ENCODE data around the gene MTFR1L.
"Not testable (repeated sequence)": the region's sequence is repeated elsewhere in the genome, so short reads cannot be mapped to it uniquely, and the experiment has no call there.

Gene MTFR1L

DNA sequence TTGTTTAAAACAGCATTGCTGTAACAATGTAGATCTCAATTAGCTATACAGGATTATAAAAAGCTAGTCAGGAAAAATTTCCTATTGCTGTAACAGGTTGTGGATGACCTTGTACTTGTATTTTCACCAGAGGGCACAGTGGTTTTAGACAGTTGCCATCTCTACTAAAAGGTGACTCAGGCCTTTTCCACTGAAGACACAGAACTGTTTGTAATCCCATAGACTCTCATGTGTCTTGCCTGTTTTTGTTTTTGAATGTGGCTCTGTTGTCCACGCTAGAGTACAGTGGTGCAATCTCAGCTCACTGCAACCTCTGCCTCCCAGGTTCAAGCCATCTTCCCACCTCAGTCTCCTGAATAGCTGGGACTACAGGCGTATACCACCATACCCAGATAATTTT lies 5.9 kb downstream of the MTFR1L start:
- ATAC-seq = no peak
- no peak for DNase-seq

- no peak for DNase-seq
- ATAC-seq = no peak
Observed at GRCh38 chr1:25826571-25826970, 6.8 kb downstream of the MTFR1L start.

- no peak for DNase-seq
- ATAC-seq = no peak
Observed at GRCh38 chr1:25828491-25828890, 8.7 kb downstream of the MTFR1L start.

GRCh38 chr1:25829046-25829445 lies 9.3 kb downstream of the MTFR1L start:
- ATAC-seq (no peak), DNase-seq (no peak)

GRCh38 chr1:25831569-25832196 lies 11.9 kb downstream of the MTFR1L start:
- ATAC-seq (no peak), DNase-seq (no peak)

GRCh38 chr1:25832336-25833037 lies 12.7 kb downstream of the MTFR1L start:
- DNase-seq = no peak
- ATAC-seq = no peak

GRCh38 chr1:25833158-25833557 lies 13.4 kb downstream of the MTFR1L start:
- DNase-seq = no peak
- no peak for ATAC-seq

DNA sequence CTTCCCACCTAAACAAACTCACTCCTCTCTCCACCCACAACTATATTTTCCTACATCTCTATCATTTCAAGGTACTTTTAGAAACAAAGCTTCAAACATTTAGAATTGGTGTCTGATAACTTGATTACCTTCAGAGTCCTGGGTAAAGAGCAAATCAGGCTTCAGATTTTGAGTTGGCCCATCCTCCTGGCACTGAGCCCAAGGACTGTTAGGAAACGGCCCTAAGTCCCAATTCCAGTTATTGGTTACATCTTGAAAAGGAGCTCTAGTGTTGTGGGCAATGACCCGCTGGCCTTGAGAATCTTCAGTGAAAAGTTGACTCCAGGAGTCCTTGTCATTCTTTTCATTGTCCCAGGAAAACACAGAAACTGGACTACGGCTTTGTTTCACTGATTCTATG lies 15.1 kb downstream of the MTFR1L start:
- no peak for ATAC-seq
- no peak for DNase-seq

DNA sequence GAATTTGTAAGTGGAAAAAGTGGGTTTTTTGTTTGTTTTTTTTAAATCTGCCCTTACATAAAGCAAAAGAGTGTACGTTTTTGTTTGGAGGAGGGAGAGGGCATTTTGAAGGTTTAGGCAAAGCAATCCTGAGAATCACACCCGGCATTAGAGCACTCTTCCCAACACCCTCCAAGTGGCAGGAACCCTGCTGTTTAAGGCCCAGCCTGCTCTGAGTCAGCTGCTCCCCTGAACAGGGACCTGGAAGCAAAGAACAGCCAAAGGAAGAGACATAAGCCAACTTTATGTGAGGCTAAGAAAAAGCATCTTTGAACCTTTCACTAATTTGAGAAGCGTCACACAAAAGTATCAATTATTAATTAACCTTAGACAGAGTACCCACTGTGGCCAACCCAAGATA lies 16.9 kb downstream of the MTFR1L start:
- ATAC-seq = no peak
- no peak for DNase-seq

DNA sequence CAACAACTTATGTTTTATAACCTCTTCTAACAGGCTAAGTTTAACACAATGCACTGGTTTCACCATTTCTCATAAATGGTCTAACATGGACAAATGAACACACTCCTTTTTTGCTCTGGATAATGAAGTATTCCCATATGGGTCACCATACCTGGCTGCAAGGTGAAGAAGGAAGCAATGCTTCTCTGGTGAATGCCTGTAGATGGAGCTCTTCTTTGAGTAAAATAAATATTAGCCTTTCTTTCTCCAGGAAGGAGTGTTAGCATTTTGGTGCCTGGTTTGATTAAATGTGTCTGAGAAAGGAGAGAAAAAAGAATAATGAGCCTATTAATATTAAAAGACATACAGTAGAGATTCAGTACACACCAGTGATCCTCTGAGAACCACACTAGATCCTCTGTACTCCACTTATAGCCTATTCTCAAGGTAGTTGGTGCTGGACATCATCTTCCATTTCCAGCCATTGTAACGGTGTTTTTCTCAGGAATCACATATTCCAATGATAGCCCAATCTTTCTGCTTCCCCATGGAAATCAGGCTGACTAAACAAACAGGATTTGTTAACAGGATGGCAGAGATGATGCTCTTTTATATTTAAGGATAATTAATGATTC lies 17.6 kb downstream of the MTFR1L start:
- DNase-seq (no peak), ATAC-seq (no peak)

DNA sequence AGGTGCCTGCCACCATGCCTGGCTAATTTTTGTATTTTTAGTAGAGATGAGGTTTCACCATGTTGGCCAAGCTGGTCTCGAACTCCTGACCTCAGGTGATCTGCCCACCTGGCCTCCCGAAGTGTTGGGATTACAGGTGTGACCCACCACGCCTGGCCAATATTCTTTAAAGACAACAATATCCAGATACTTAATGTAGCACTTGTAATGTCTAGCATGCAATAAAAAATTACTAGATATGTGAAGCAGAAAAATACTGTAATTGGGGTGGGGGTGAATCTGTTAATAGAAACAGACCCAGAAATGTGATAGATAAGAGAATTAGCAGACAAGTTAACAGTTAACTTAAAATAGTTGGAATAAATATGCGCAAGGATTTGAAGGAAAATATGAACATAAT lies 20.1 kb downstream of the MTFR1L start:
- ATAC-seq, DNase-seq: not testable (repeated sequence)

- no peak for ATAC-seq
- no peak for DNase-seq
Observed at GRCh38 chr1:25843483-25843882, 23.7 kb downstream of the MTFR1L start.

- no peak for ATAC-seq
- no peak for DNase-seq
Observed at GRCh38 chr1:25844536-25845337, 25.0 kb downstream of the MTFR1L start.

DNA sequence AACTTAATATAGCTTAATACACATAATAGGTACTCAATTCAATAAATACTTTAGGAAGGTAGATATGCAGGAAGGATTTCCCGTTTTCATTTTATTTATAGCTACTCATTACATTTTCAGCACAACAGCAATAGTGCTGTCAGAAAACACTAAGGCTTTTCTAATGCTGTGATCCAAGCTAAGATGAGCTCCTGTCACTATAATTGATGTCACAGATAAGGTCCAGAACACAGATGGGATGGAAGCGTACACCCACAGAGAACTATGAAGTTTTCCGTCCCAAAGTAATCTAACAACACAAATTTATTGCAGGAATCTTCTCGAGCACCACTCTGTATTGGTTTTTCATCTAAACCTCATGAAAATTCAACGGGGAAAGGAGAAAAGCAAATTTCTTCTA lies 25.9 kb downstream of the MTFR1L start:
- no peak for ATAC-seq

GRCh38 chr1:25847929-25848328 lies 28.2 kb downstream of the MTFR1L start:
- ATAC-seq (no peak), DNase-seq (no peak)

More for the DNA sequence above, 25.9 kb downstream of the MTFR1L start:
- no peak for DNase-seq

DNA sequence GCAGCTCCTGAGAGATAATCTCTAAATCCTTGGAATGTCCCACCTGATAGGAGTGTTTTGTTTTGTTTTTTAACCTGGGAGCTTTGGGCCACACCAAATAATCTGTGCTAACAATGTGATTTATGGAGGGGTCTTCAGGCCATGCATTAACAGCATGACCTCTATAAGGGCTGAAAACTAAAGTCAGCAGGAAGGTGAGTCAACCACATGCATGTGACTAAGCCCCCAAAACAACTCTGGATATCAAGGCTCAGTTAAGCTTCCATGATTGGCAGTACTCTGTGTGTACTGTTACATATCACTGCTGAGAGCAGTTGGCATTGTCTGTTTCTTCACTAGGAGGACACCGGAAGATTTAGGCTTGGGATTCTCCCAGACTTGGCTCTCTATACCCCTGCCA lies 28.8 kb downstream of the MTFR1L start:
- ATAC-seq = no peak

DNA sequence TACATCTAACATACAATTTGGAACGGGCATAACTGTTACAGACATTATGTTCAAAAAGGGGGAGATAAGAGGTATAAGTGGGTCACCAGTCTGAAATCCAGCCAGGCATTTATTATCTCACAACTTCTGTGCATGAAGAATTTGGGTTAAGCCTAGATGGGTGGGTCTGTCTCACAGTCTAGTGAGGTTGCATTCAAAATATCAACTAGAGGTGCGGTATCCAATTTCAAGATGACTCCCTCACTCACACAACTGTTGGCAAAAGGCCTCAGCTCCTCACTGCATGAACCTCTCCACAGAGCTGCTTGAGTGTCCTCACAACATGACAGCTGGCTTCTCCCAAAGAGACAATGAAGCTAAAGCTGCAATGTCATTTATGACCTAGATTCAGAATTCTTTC lies 34.8 kb downstream of the MTFR1L start:
- no peak for DNase-seq
- no peak for ATAC-seq

More for the DNA sequence above, 28.8 kb downstream of the MTFR1L start:
- no peak for DNase-seq

DNA sequence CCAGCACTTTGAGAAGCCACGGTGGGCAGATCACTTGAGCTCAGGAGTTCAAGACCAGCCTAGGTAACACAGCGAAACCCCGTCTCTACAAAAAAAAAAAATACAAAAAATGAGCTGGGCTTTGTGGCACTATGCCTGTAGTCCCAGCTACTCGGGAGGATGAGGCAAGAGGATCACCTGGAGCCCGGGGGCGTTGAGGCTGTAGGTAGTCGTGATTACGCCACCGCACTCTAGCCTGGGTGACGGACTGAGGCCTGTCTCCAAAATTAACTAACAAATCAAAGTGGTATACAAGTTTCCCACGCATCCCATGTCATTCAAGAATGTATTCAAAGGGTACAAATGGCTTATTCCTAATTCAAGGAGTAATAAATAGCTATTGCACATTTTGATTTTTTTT lies 37.1 kb downstream of the MTFR1L start:
- ATAC-seq = no peak
- no peak for DNase-seq

DNA sequence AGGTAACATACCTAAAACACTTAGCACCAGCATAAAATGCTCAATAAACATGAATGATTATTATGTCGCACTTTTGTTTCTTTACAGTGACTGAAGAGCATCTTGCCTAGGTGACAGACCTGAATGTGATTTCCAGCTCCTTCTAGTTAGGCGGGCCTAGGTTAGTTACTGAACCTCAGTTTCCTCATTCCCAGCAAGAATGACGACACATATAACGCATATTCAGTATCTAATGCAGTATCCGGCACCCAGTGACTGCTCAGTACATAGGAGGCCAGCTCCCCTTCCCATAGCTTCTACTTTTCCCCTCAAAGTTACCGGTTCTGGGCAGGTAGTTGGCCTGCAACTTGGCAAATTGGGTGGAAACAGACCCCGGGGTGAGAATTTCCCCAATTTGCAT lies 38.7 kb downstream of the MTFR1L start:
- DNase-seq (no peak), ATAC-seq (no peak)

GRCh38 chr1:25858906-25859789 lies 39.4 kb downstream of the MTFR1L start, which contains the start of gene AUNIP:
TSS of gene AUNIP (minus strand) at chr1:25859457. CDS start at chr1:25859357, 100 bp downstream.
- DNase-seq (peak; percentile 95), ATAC-seq (peak; percentile 94)

All from stimulated activated naive CD8-positive, alpha-beta T cell treated with anti-CD3 and anti-CD28 coated beads, Interleukin-15, Interleukin-2, amounts not matched to agents 100 U/mL and 50 U/mL, for 24 hours (primary cell).